ENCODE results near the gene PIM3. TPM values are rescaled to one million over a fixed set of nuclear protein-coding genes. Genes with fewer than 3 reads are reported as not detected.

The PIM3 gene
- total RNA-seq, 4 donors from 2014 or later = 31.7 to 106 (median 53.6) TPM

DNA sequence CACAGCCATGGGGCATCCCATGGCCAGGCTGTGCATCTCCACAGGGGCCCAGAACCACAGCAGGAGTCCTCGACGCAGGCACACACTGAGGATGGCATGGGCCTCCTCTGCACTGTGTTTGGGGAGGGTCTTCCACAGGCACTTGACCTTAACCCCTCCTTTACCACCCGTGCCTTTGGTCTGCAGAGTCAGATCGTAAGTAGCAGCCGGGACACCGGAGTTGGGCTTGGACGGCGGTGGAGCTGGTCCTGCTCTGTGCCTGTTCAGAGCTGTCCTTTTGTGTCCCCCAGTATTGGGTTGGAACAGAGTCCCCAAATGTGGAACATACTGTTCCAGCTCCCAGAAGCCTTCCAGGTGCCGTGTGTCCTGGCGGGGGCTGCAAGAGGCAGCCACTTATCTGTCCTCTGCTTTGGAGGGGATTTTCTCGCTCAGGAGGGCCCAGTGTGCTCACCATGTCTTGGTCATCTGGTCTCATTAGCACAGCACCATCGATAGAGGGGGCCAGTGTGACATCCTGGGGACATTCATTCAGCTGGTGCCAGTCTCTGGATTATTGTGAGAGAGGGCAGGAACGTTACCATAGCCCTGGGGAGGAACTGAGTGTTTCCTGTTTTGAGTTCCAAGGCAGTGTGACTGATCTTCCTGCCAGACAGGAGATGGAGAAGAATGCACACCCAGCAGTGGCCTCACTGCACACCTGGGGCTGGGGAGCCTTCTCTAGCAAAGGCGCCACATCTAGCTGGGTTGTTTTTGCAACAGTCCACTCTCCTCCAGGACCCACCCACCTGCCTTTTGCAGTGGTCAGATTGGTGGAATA lies 29.8 kb upstream of the PIM3 start:
- Histone ChIP-seq H3K9me3 (no peaks in the 10 kb centered on the region), H3K27me3 (peaks cover 0 to 7% of the 10 kb centered on the region in 2 donors), H3K36me3 (no peaks in the 10 kb centered on the region), H3K27ac (no peak overlapping the region), H3K4me1 (peaks cover 0 to 22% of the 10 kb centered on the region in 2 donors), H3K4me3 (no peak overlapping the region)
- DNase-seq = peak in 1 of 2 donors; percentile 64
- peak; percentile 25 to 57 (median 44) for TF ChIP-seq CTCF (IDR thresholded peaks at IDR 0.05)
- TF ChIP-seq POLR2A (IDR thresholded peaks at IDR 0.05) = no peak
- intact Hi-C loops (cut with DNase I; ENCODE audit: low total_unique reads) = no loop called here

DNA sequence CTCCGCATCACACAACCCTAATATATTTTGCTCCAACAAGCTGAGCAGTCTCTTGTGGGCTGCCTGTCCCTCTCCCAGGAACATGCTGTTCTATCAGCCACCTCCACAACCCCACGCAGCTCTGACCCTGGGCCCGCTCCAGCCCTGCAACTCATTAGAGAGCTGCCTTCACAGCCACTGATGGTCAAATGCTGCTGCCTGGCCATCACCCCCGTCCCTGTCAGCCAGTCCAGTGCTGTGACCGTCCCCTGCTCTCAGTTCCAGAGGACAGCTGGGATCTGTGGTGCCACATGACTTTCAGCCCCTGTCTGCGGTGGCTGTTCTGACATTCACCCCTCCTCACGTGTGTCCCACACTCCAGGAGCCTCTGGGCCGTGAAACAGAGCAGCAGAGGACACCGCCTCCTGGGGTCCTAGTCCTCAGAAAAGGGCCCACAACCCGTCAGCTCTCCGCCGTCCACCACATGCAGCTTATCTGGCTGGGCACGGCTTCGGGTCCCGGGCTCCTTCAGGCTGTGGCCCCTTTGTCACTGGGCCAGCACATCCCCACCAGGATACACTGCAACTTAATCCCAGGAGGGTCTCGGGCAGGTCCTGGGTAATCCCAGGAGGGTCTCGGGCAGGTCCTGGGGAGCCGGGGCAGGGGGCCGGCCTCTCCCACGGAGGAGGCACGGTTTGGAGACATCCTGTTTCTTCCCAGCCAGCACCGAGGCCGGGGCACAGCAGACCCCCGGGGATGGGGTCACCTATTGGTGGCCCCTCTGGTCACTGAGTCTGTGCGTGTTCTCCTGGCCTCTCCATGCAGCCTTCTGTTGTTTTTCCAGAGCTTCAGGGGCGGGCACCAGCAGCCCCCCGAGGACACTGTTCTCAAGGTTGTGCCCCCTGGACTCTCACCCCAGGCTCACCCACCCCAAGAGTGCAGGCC lies 27.1 kb upstream of the PIM3 start:
- peak; percentile 73 to 80 for DNase-seq
- H3K4me3 ChIP-seq = no peak overlapping the region

DNA sequence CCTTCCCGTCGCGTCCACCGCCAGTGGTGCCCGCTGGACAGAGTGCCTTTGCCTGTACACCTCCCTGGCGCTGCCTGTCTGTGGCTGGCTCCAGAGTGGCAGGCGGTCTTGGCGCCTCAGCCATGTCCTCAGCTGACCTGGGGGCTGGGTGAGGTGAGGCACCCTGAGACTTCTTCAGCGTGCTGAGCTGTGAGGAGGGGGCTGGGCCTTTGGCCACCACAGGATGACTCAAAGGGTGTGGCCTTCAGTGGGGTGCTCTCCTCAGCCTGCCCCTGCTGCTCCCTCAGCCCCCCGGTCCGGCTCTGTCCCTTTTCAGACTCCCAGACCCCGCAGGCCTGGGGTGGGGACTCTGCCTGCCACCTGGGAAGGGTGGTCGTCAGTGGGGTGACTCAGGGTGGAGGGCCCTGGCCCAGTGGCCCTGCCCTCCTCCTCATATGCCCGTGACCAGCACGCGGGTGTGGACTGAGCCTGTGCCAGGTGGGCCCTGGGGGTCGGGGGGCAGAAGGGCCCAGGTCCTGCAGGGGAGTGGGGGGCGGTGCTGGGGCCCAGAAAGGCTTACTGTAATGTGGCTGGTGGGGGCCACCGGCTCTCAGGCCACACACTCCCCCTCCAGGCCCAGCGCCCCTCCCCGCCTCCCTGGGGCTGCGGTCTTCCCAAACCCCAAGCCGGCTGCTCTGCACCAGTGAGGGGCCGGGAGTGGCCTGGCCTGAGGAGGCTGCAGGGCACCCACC lies 26.2 kb upstream of the PIM3 start:
- Histone ChIP-seq H3K27me3 (no peaks in the 10 kb centered on the region), H3K27ac (peak overlapping the region; percentile 91 to 92), H3K9me3 (no peaks in the 10 kb centered on the region), H3K4me3 (peak overlapping the region in 1 of 2 donors; percentile 42), H3K36me3 (no peaks in the 10 kb centered on the region), H3K4me1 (peaks cover 0 to 33% of the 10 kb centered on the region in 2 donors)
- TF ChIP-seq CTCF (IDR thresholded peaks at IDR 0.05) (no peak), POLR2A (IDR thresholded peaks at IDR 0.05) (no peak)
- intact Hi-C loops (cut with DNase I; ENCODE audit: low total_unique reads) = no loop called here
- DNase-seq = peak; percentile 53 to 65

More for the DNA sequence above, 27.1 kb upstream of the PIM3 start:
- intact Hi-C loops (cut with DNase I; ENCODE audit: low total_unique reads) = no loop called here
- H3K36me3 ChIP-seq = no peaks in the 10 kb centered on the region
- H3K9me3 ChIP-seq = no peaks in the 10 kb centered on the region
- H3K27ac ChIP-seq = peak overlapping the region; percentile 91 to 92
- H3K27me3 ChIP-seq = peaks cover 0 to 7% of the 10 kb centered on the region in 2 donors
- peaks cover 0 to 36% of the 10 kb centered on the region in 2 donors for H3K4me1 ChIP-seq
- TF ChIP-seq CTCF (IDR thresholded peaks at IDR 0.05) (no peak), POLR2A (IDR thresholded peaks at IDR 0.05) (peak in 1 of 2 donors; percentile 27)

DNA sequence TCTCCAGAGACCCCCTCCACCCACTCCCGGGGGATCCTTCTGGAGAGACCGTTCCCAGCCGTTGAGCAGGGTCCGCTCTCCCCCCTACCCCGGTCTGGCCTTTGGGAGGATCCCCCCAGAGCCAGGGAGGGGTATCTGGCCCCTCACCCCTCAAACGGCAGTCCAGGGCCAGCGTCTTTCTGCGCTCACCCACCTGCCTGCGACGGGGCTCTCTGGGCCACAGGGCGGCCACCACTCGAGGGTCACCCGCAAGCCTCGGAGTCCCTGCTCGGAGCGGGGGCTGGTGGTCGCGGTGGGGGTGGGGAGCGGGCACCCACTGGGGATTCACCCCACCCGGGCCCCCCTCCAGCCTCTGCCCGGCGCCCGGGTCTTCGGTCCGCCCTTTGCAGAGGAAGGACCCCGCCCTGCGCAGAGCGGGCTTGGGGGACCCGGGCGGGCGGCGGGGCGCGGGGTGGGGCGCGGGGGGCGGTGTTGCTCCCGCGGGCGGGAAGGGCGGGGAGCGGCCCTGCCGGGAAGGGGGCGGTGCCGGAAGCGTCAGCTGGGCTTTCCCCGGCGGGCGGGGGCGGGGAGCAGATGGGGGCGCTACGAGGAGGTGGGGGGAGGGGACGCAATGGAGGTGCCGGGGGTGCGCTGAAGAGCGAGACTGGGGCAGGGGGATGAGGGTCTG lies 25.5 kb upstream of the PIM3 start:
- Histone ChIP-seq H3K9me3 (no peaks in the 10 kb centered on the region), H3K27me3 (no peaks in the 10 kb centered on the region), H3K27ac (peak overlapping the region; percentile 91 to 92), H3K4me3 (peak overlapping the region; percentile 42 to 43), H3K36me3 (no peaks in the 10 kb centered on the region), H3K4me1 (peaks cover 0 to 27% of the 10 kb centered on the region in 2 donors)
- intact Hi-C loops (cut with DNase I; ENCODE audit: low total_unique reads) = loop anchor here (5.0 kb wide), 1 partner anchor 37 kb away; no protein-coding TSS in a partner anchor
- no peak for TF ChIP-seq CTCF (IDR thresholded peaks at IDR 0.05)
- TF ChIP-seq POLR2A (IDR thresholded peaks at IDR 0.05) = no peak
- DNase-seq = peak; percentile 83 to 87

Data from uterus (tissue), 4 donors.